ENCODE data around the gene NME3.

The NME3 gene

GRCh38 chr16:1781758-1782407 is 10.5 kb upstream of the NME3 start:
- TF ChIP-seq CTCF (IDR thresholded peaks at IDR 0.05) = no peak

- no peak for TF ChIP-seq CTCF (IDR thresholded peaks at IDR 0.05)
Measured at GRCh38 chr16:1781254-1781653, 9.9 kb upstream of the NME3 start.

- TF ChIP-seq CTCF (IDR thresholded peaks at IDR 0.05) = no peak
Measured at GRCh38 chr16:1780677-1781072, 9.3 kb upstream of the NME3 start.

GRCh38 chr16:1779741-1780676 is 8.7 kb upstream of the NME3 start:
- TF ChIP-seq CTCF (IDR thresholded peaks at IDR 0.05) = no peak

- TF ChIP-seq CTCF (IDR thresholded peaks at IDR 0.05) = no peak
Measured at GRCh38 chr16:1779234-1779701, 7.9 kb upstream of the NME3 start.

GRCh38 chr16:1778200-1779179 is 7.1 kb upstream of the NME3 start:
- TF ChIP-seq CTCF (IDR thresholded peaks at IDR 0.05) = no peak
